IMR-90 (cell line): Measurements from ENCODE around the gene ANKFN1. TPM values are rescaled to one million over a fixed set of nuclear protein-coding genes. Genes with fewer than 3 reads are reported as not detected.

ENCODE experiments used
- ATAC-seq: fragments of 200-7000 bp; cut with Tn5 transposase; 2 replicates; pipeline ENCODE4 v1.9.1; 2020; ENCODE audit warnings: low read depth, mild to moderate bottlenecking, moderate library complexity
- BruUV-seq: library from RNA; stranded (reverse); fragments of 400-500 nt; replicated peaks from 2 replicates; lab custom pipeline; 2021; lab: Mats Ljungman, UMichigan
- CTCF ChIA-PET: fragments of 300-600 bp; formaldehyde crosslinking; extraction: SDS; loops from one replicate; lab custom pipeline; 2021; ENCODE audit warnings: antibody characterized with exemption; lab: Yijun Ruan, JAX
- POLR2A ChIA-PET: fragments of 300-600 bp; sonication (Branson Sonifier 250); formaldehyde crosslinking; loops from one replicate; lab custom pipeline; 2022; ENCODE audit warnings: antibody characterized with exemption; ENCODE audit not compliant: unreplicated experiment; lab: Charles Lee
- DNase-seq: peaks from one replicate; pipeline ENCODE4 v3.0.0; 2013
- H2AFZ ChIP-seq: replicated peaks from 2 replicates; pipeline ENCODE3; 2013; ENCODE audit warnings: low read length, mild to moderate bottlenecking; ENCODE audit not compliant: poor library complexity
- H2AK5ac ChIP-seq: 2 replicates; pipeline ENCODE4 v1.6.1; 2013; ENCODE audit warnings: low read depth, low read length, inconsistent platforms
- H2AK9ac ChIP-seq: replicated peaks from 2 replicates; pipeline ENCODE3; 2013; ENCODE audit warnings: mild to moderate bottlenecking, low read depth, low read length, moderate library complexity; ENCODE audit not compliant: poor library complexity
- H2BK120ac ChIP-seq: 2 replicates; pipeline ENCODE4 v1.6.1; 2013; ENCODE audit warnings: low read depth, low read length, inconsistent platforms
- H2BK15ac ChIP-seq: 3 replicates; pipeline ENCODE4 v1.6.1; 2013; ENCODE audit warnings: low read depth, low read length, inconsistent platforms
- H2BK20ac ChIP-seq: 2 replicates; pipeline ENCODE4 v1.6.1; 2013; ENCODE audit warnings: low read depth, mild to moderate bottlenecking, inconsistent platforms, low read length, moderate library complexity
- H2BK5ac ChIP-seq: 2 replicates; pipeline ENCODE4 v1.6.1; 2013; ENCODE audit warnings: mild to moderate bottlenecking, low read depth, low read length, inconsistent platforms; ENCODE audit not compliant: poor library complexity, severe bottlenecking
- H3K14ac ChIP-seq: replicated peaks from 2 replicates; pipeline ENCODE4 v1.6.1; 2013; ENCODE audit warnings: low read depth, low read length, inconsistent platforms
- H3K18ac ChIP-seq: 2 replicates; pipeline ENCODE4 v1.6.1; 2013; ENCODE audit warnings: low read depth, low read length, control low read depth
- H3K23ac ChIP-seq: 2 replicates; pipeline ENCODE4 v1.6.1; 2013; ENCODE audit warnings: low read depth, low read length, inconsistent platforms
- H3K27ac ChIP-seq: 2 replicates; pipeline ENCODE4 v1.5.1; 2013; ENCODE audit warnings: mild to moderate bottlenecking, control low read depth, low read length; ENCODE audit not compliant: insufficient read depth
- H3K27me3 ChIP-seq: 2 replicates; pipeline ENCODE4 v1.6.1; 2013; ENCODE audit warnings: low read length; ENCODE audit not compliant: control insufficient read depth, insufficient read depth
- H3K36me3 ChIP-seq: 2 replicates; pipeline ENCODE4 v1.6.1; 2013; ENCODE audit warnings: low read length, mixed read lengths; ENCODE audit not compliant: control insufficient read depth, insufficient read depth
- H3K4ac ChIP-seq: 2 replicates; pipeline ENCODE4 v1.6.1; 2013; ENCODE audit warnings: low read depth, low read length, inconsistent platforms
- H3K4me1 ChIP-seq: 2 replicates; pipeline ENCODE4 v1.6.1; 2013; ENCODE audit warnings: low read length, mixed read lengths; ENCODE audit not compliant: control insufficient read depth, insufficient read depth
- H3K4me2 ChIP-seq: 2 replicates; pipeline ENCODE4 v1.6.1; 2013; ENCODE audit warnings: low read depth, mild to moderate bottlenecking, control low read depth, low read length, moderate library complexity
- H3K4me3 ChIP-seq: 2 replicates; pipeline ENCODE4 v1.5.1; 2013; ENCODE audit warnings: low read depth, mild to moderate bottlenecking, control low read depth, low read length, moderate library complexity; ENCODE audit not compliant: insufficient read depth
- H3K56ac ChIP-seq: 2 replicates; pipeline ENCODE4 v1.6.1; 2013; ENCODE audit warnings: low read length, inconsistent platforms; ENCODE audit not compliant: insufficient read depth; ENCODE audit errors: extremely low read depth
- H3K79me1 ChIP-seq, 2 experiments: 2 replicates each; pipeline ENCODE4 v1.6.1; 2013; ENCODE audit warnings: low read length in 2 of 2, inconsistent platforms in 1 of 2, low read depth in 1 of 2
- H3K9ac ChIP-seq: 2 replicates; pipeline ENCODE4 v1.6.1; 2013; ENCODE audit warnings: low read depth, low read length, control low read depth
- H3K9me1 ChIP-seq: 2 replicates; pipeline ENCODE4 v1.6.1; 2013; ENCODE audit warnings: low read length, inconsistent platforms; ENCODE audit not compliant: insufficient read depth
- H3K9me3 ChIP-seq: 2 replicates; pipeline ENCODE4 v1.6.1; 2013; ENCODE audit warnings: low read length; ENCODE audit not compliant: control insufficient read depth, insufficient read depth
- H4K20me1 ChIP-seq: 2 replicates; pipeline ENCODE4 v1.6.1; 2013; ENCODE audit warnings: low read length, inconsistent platforms; ENCODE audit not compliant: insufficient read depth
- H4K5ac ChIP-seq: 2 replicates; pipeline ENCODE4 v1.6.1; 2013; ENCODE audit warnings: mild to moderate bottlenecking, low read depth, low read length, control low read depth
- H4K8ac ChIP-seq, 2 experiments: 2 replicates each; pipeline ENCODE4 v1.6.1; 2013; ENCODE audit warnings: low read depth in 2 of 2, low read length in 2 of 2, control low read depth in 1 of 2, inconsistent platforms in 1 of 2
- H4K91ac ChIP-seq: 2 replicates; pipeline ENCODE4 v1.6.1; 2013; ENCODE audit warnings: low read depth, low read length, inconsistent platforms; ENCODE audit not compliant: insufficient read depth
- RAD21 ChIP-seq: IDR thresholded peaks from 2 replicates; pipeline ENCODE4 v1.6.1; 2012; ENCODE audit warnings: low read length, improper control_type of control experiment
- WGBS, 2 experiments: methylation state at CpG; one replicate each; pipeline versions ENCODE4 v1.1.5 to v1.1.7; 2013; ENCODE audit warnings: missing lambda C conversion rate in 2 of 2; ENCODE audit not compliant: insufficient read length in 1 of 2; ENCODE audit errors: extremely low coverage in 2 of 2; 5-methylcytosine and 5-hydroxymethylcytosine counted together
- dilution Hi-C: fragments of 300-500 bp; cut with HindIII; formaldehyde crosslinking; loops from one replicate; pipeline ENCODE4 v1.14.3; 2018; ENCODE audit warnings: low sequenced_read_pairs; ENCODE audit not compliant: unreplicated experiment
- in situ Hi-C: fragments of 300-500 bp; cut with MboI; formaldehyde crosslinking; loops from 3 replicates; pipeline ENCODE4 v1.14.3; 2019; ENCODE audit warnings: low sequenced_read_pairs, inconsistent platforms, mixed read lengths
- intact Hi-C: fragments of 100-400 bp; cut with micrococcal nuclease; formaldehyde crosslinking; loops from 2 replicates; pipeline ENCODE4 v1.10.0; 2022
- polyA plus RNA-seq, 3 experiments: library from polyadenylated mRNA; depleted of rRNA; stranded (reverse); fragments of >200 nt; gene quantifications; 2 replicates each; pipeline ENCODE4 v1.2.3, GENCODE V29; 2012; ENCODE audit warnings: low replicate concordance in 1 of 3
- total RNA-seq: library from RNA; depleted of rRNA; stranded (reverse); fragments of >200 nt; gene quantifications from 2 replicates; pipeline ENCODE4 v1.2.3, GENCODE V29; 2012

Gene ANKFN1
- total and polyA plus RNA-seq, 2 of the 4 experiments (the other 2 are of a cell fraction): not detected

DNA sequence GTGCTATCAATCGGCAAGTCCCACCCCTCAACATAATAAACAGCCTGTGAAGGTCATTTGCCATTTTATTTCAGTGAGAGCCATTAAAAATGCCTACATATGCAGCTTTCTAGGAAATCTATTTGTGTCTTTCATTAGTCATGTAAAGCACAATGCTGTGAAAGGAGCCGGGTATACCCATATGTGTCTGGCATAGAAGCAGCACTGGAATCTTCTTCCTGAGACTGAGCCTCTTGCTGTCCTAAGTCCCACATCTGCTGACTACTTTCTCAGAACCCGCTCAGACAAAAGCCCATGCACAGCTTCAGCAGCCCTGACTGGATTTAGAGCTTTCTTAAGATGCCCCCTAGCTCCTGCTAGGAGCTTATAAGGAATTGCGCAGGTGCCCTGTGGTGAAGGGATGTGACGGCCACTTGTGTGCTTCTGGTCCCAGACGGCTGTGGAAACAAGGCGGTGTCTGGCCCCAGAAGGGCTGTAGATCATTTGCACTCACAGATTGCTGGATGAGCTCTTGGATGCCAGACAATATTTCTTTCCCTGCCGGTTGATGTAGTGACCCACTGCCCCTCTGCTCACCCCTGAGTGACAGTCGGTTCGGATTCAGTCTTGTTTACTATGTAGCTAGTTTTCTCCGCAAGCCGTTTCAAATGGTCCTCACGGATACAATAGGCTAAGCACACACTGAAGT lies 172.2 kb downstream of the ANKFN1 start:
- WGBS, 2 experiments: 55% methylated on average over 9 of the region's 13 CpGs; no CpG with 5 or more reads in 1 of the 2 experiments
- Histone ChIP-seq H2BK120ac (no peak overlapping the region), H3K27me3 (peaks cover 5% of the 10 kb centered on the region), H3K4me3 (no peak overlapping the region), H3K4ac (no peak overlapping the region), H3K27ac (no peak overlapping the region), H3K23ac (no peak overlapping the region), H3K9me3 (no peaks in the 10 kb centered on the region), H2BK15ac (no peak overlapping the region), H2AK9ac (no peak overlapping the region), H3K9ac (no peak overlapping the region), H4K5ac (no peak overlapping the region), H2AK5ac (no peak overlapping the region), H4K8ac (no peak overlapping the region), H2BK5ac (no peak overlapping the region), H3K18ac (no peak overlapping the region), H3K14ac (no peak overlapping the region), H3K9me1 (no peaks in the 10 kb centered on the region), H3K56ac (no peak overlapping the region), H3K79me1 (no peaks in the 10 kb centered on the region), H4K91ac (no peak overlapping the region), H2BK20ac (no peak overlapping the region), H3K4me1 (peaks cover under 1% of the 10 kb centered on the region; the same call in 1 of the 2 replicates), H3K4me2 (no peak overlapping the region), H2AFZ (no peak overlapping the region), H3K36me3 (no peaks in the 10 kb centered on the region), H4K20me1 (no peaks in the 10 kb centered on the region)
- ATAC-seq: no peak
- no TSS peak for BruUV-seq
- no peak for DNase-seq
- POLR2A ChIA-PET: no interaction called here
- intact Hi-C loops (no loop called here), in situ Hi-C loops (no loop called here), dilution Hi-C loops (no loop called here)
- CTCF ChIA-PET: no interaction called here
- no peak for TF ChIP-seq RAD21
